Measurements from ENCODE around the gene CATSPER1. TPM values are rescaled to one million over a fixed set of nuclear protein-coding genes. Genes with fewer than 3 reads are reported as not detected.

The CATSPER1 gene
- total and polyA plus RNA-seq, 2 donors (not counting 3 experiments of a cell fraction or from before 2014, with no cell fraction given), result 0.68 to 1.0 TPM

DNA sequence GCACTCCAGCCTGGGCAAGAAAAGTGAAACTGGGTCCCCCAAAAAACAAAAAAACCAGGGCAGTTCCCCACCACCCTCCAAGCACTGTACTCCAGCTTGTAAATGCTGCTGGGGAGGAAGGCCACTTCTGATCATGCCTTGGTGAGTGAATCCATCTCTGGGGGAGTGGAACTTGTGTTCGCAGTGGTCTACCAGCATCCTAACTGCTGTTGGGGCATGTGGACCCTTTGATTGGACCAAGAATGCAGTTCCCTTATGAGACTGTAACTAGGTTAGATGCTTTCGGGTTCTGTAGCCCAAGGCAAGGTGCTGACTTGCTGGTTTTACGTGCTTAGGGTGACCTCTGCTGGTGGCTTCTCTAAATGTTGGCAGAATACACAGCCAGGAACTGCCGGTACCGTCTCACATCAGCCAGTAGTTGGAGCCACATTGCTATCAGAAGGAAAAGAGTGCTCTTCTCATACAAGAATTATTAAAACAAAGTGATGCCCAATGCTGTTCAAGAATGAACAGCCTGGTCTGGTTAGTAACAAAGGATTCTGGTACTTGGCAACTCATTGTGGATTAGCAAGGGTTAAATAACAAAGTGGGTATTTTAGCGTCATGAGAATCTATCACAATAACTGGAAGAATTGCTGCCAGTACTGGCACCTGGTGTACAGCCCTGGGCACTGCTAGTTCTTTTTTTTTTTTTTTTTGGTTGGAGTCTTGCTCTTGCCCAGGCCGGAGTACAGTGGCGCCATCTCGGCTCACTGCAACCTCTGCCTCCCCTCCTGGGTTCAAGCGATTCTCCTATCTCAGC, 37.3 kb downstream of the CATSPER1 start:
- no peak overlapping the region for H3K4me2 ChIP-seq (ENCODE audit: insufficient read depth, low read length)
- H3K79me2 ChIP-seq (ENCODE audit: control insufficient read depth, insufficient read depth, low read length), result no peaks in the 10 kb centered on the region
- H3K9me3 ChIP-seq (replicated peaks; ENCODE audit: control insufficient read depth, insufficient read depth, low read length), result no peaks in the 10 kb centered on the region
- no peak overlapping the region for H2AFZ ChIP-seq (ENCODE audit: low read depth, low read length)
- ChIA-PET POLR2A (interaction anchor here (0.7 kb wide), 1 partner anchor 171 kb away, joined by 4 read pairs; no protein-coding TSS in a partner anchor), CTCF (interaction anchor here (0.6 to 5.7 kb wide), 24 partner anchors 8 to 363 kb away, joined by 3 to 115 read pairs (median 4); partner anchors contain the start of genes CCDC85B, FIBP, KAT5 and MUS81)
- peaks cover 0 to 4% of the 10 kb centered on the region in 2 experiments for H3K36me3 ChIP-seq (ENCODE audit: control insufficient read depth in 2 of 2, extremely low read depth in 1 of 2, insufficient read depth in 2 of 2, low read length in 2 of 2)
- FAIRE-seq, result peak; percentile 100
- dilution Hi-C loops (cut with MboI; ENCODE audit: extremely low pct_ligation_motif_present, low sequenced_read_pairs) (no loop called here), intact Hi-C loops (cut with micrococcal nuclease) (loop anchor here (1.0 to 5.0 kb wide), 10 partner anchors 33 to 352 kb away; partner anchors contain the start of genes AP5B1, C11orf68, DRAP1 and FIBP)
- no peaks in the 10 kb centered on the region for H3K9me1 ChIP-seq (replicated peaks; ENCODE audit: control insufficient read depth, extremely low read depth, insufficient read depth, low read length)
- no peak overlapping the region for H3K9ac ChIP-seq (replicated peaks; ENCODE audit: extremely low read depth, insufficient read depth, low read length)
- no peaks in the 10 kb centered on the region for H3K27me3 ChIP-seq (ENCODE audit: control insufficient read depth in 2 of 2, insufficient read depth in 2 of 2, low read length in 2 of 2)
- H3K27ac ChIP-seq (ENCODE audit: insufficient read depth, low read depth, low read length), result no peak overlapping the region
- TF ChIP-seq POLR2AphosphoS5 (IDR thresholded peaks at IDR 0.05; ENCODE audit: insufficient read depth, low read depth, low read length), result peak; percentile 51
- no peak for TF ChIP-seq JUN (IDR thresholded peaks at IDR 0.05; ENCODE audit: borderline replicate concordance, insufficient read depth, insufficient read length, low read depth)
- no peak for TF ChIP-seq FOS (IDR thresholded peaks at IDR 0.05; ENCODE audit: borderline replicate concordance, insufficient read depth, low read length)
- no peak for TF ChIP-seq GATA2 (IDR thresholded peaks at IDR 0.05; ENCODE audit: insufficient read depth, insufficient read length, low read depth, low read length)
- no peak for TF ChIP-seq POLR2A (IDR thresholded peaks at IDR 0.05; ENCODE audit: low read depth, low read length)
- TF ChIP-seq, protein P1, sequence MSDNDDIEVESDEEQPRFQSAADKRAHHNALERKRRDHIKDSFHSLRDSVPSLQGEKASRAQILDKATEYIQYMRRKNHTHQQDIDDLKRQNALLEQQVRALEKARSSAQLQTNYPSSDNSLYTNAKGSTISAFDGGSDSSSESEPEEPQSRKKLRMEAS (IDR thresholded peaks at IDR 0.05; ENCODE audit: insufficient read depth, insufficient read length), result no peak
- no peak for TF ChIP-seq MYC (IDR thresholded peaks at IDR 0.05; ENCODE audit: low read depth, low read length)
- TF ChIP-seq, protein P2, sequence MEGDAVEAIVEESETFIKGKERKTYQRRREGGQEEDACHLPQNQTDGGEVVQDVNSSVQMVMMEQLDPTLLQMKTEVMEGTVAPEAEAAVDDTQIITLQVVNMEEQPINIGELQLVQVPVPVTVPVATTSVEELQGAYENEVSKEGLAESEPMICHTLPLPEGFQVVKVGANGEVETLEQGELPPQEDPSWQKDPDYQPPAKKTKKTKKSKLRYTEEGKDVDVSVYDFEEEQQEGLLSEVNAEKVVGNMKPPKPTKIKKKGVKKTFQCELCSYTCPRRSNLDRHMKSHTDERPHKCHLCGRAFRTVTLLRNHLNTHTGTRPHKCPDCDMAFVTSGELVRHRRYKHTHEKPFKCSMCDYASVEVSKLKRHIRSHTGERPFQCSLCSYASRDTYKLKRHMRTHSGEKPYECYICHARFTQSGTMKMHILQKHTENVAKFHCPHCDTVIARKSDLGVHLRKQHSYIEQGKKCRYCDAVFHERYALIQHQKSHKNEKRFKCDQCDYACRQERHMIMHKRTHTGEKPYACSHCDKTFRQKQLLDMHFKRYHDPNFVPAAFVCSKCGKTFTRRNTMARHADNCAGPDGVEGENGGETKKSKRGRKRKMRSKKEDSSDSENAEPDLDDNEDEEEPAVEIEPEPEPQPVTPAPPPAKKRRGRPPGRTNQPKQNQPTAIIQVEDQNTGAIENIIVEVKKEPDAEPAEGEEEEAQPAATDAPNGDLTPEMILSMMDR (IDR thresholded peaks at IDR 0.05; ENCODE audit: extremely low read depth in 1 of 2, insufficient read depth in 1 of 2, low read depth in 1 of 2, low read length in 2 of 2), result peak; percentile 86 to 99
- TF ChIP-seq EZH2 (IDR thresholded peaks at IDR 0.05; ENCODE audit: borderline replicate concordance, low read depth, low read length, severe bottlenecking), result no peak
- no peaks in the 10 kb centered on the region for H4K20me1 ChIP-seq (replicated peaks; ENCODE audit: control insufficient read depth, extremely low read depth, insufficient read depth, low read length)
- H3K4me1 ChIP-seq (ENCODE audit: control insufficient read depth, extremely low read depth, insufficient read depth, low read length), result no peaks in the 10 kb centered on the region
- DNase-seq (ENCODE audit: low read depth, low spot score), result peak; percentile 97
- no peak overlapping the region for H3K4me3 ChIP-seq (replicated peaks in 1 of 3; ENCODE audit: insufficient read depth in 1 of 3, low read depth in 1 of 3, low read length in 3 of 3)
- BruUV-seq (replicated peaks), result no TSS peak

Data from endothelial cell of umbilical vein (primary cell).